ENCODE results near the gene PPP6R3. TPM values are rescaled to one million over a fixed set of nuclear protein-coding genes. Genes with fewer than 3 reads are reported as not detected.

PPP6R3 gene
- total and polyA plus RNA-seq, 2 experiments from 2014 or later = 41.9 to 118 TPM

DNA sequence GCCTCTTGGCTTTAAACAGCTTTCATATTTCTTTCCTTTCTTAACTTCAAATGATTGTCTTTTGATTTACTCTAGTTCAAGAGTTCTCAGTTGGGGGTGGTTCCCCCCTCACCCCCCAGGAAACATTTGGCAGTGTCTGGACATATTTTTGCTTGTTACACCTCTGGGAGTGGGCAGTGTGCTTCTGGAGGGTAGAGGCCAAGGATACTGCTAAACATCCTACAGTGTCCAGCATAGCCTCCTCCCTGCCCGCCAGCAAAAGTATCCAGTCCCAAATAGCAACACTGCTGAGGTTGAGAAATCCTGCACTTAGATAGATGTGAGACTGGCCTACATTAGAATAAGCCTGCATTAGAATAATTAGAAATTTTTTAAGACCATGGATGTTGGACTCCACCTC is 3.2 kb downstream of the PPP6R3 start:
- H3K9me3 ChIP-seq (ENCODE audit: low read depth) = no peaks in the 10 kb centered on the region
- no peaks in the 10 kb centered on the region for H3K36me3 ChIP-seq
- no peaks in the 10 kb centered on the region for H3K27me3 ChIP-seq
- H3K4me1 ChIP-seq (ENCODE audit: low read depth) = peaks cover 32% of the 10 kb centered on the region
- TF ChIP-seq, protein P1, sequence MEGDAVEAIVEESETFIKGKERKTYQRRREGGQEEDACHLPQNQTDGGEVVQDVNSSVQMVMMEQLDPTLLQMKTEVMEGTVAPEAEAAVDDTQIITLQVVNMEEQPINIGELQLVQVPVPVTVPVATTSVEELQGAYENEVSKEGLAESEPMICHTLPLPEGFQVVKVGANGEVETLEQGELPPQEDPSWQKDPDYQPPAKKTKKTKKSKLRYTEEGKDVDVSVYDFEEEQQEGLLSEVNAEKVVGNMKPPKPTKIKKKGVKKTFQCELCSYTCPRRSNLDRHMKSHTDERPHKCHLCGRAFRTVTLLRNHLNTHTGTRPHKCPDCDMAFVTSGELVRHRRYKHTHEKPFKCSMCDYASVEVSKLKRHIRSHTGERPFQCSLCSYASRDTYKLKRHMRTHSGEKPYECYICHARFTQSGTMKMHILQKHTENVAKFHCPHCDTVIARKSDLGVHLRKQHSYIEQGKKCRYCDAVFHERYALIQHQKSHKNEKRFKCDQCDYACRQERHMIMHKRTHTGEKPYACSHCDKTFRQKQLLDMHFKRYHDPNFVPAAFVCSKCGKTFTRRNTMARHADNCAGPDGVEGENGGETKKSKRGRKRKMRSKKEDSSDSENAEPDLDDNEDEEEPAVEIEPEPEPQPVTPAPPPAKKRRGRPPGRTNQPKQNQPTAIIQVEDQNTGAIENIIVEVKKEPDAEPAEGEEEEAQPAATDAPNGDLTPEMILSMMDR (IDR thresholded peaks at IDR 0.05; ENCODE audit: low read depth, low read length) = no peak
- no peak overlapping the region for H3K27ac ChIP-seq
- peak in 1 of 2 donors; percentile 25 for DNase-seq (ENCODE audit: low read depth in 1 of 2, low spot score in 1 of 2)
- H3K4me3 ChIP-seq = no peak overlapping the region

DNA sequence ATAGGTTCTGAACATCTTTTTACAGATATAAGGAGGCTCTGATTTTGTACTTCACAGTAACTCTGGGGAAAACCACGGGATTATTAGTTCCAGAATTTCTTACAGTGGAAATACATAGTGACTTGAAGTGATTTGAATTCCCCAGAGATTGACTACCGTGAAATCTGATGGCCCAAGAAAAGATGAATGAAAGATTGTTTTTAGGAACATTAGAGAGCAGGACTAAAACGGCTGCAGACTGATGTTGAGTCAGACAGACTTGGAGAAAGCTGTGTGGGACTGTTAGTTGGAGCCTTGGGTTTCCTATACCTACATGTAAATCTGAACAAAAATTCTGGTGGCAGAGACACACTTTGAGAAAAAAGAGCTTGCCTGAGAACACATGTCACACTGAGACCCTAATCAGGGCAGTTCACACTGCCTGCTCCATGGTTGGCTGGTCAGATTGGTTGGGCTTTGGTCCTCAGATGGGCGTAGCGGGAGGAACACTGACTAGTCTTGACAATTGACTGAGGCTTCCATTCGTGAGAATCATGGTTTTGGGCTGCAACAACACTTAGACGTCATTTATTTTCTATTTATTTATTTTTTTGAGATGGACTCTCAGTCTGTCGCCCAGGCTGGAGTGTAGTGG is 6.8 kb downstream of the PPP6R3 start:
- peaks cover 36% of the 10 kb centered on the region for H3K4me1 ChIP-seq (ENCODE audit: low read depth)
- no peak overlapping the region for H3K4me3 ChIP-seq
- H3K36me3 ChIP-seq = no peaks in the 10 kb centered on the region
- H3K9me3 ChIP-seq (ENCODE audit: low read depth) = no peaks in the 10 kb centered on the region
- TF ChIP-seq, protein P1 (IDR thresholded peaks at IDR 0.05; ENCODE audit: low read depth, low read length) = no peak
- no peaks in the 10 kb centered on the region for H3K27me3 ChIP-seq
- H3K27ac ChIP-seq = no peak overlapping the region
- no peak for DNase-seq (ENCODE audit: low read depth in 1 of 2, low spot score in 1 of 2)

DNA sequence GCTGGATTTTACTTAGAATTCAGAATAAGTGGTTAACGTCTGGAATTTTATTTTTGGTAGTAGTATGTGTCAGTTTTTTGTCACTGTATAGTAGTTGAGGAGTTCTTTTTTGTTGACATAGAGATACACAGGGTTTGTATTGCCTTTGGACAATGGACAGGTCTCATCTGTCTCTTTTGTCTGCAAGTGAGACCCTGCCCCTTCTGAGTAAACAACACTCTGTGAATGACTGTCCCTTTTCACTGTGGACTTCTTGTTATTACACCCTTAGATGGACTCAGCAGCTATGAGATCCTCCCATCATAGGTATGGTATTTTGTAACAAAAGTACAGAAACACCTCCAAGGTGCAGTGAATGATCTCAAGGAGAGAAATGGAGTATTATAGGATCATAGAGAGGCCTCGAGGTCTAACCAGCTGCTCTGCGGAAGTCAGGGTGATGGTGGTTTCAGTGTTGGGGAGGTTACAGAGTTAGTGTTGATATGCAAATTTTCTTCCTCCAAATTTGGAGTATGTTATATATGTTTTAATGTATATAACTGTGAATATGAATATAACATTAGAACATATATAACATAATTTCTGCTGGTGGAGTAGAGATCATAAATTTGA is 7.8 kb downstream of the PPP6R3 start:
- H3K4me1 ChIP-seq (ENCODE audit: low read depth) = peaks cover 26% of the 10 kb centered on the region
- H3K4me3 ChIP-seq = no peak overlapping the region
- no peaks in the 10 kb centered on the region for H3K9me3 ChIP-seq (ENCODE audit: low read depth)
- no peaks in the 10 kb centered on the region for H3K36me3 ChIP-seq
- peak overlapping the region; percentile 59 for H3K27ac ChIP-seq
- DNase-seq (ENCODE audit: low read depth in 1 of 2, low spot score in 1 of 2) = no peak
- H3K27me3 ChIP-seq = no peaks in the 10 kb centered on the region
- TF ChIP-seq, protein P1 (IDR thresholded peaks at IDR 0.05; ENCODE audit: low read depth, low read length) = no peak

DNA sequence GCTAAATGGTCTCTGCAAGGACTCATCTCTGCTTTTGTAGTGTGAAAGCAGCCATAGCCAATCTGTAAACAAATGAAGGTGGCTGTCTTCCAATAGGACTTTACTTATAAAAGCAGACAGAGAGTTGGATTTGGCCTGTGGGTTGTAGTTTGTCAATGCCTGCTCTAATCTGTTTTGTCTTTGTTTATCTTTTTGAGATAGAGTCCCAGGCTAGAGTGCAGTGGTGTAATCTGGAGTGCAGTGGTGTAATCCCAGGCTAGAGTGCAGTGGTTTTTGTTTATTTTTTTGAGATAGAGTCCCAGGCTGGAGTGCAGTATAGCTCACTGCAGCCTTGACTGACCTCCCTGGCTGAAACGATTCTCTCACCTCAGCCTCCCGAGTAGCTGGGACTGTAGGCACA is 8.6 kb downstream of the PPP6R3 start:
- DNase-seq (ENCODE audit: low read depth in 1 of 2, low spot score in 1 of 2) = peak in 1 of 2 donors; percentile 52
- Histone ChIP-seq H3K4me3 (no peak overlapping the region), H3K36me3 (no peaks in the 10 kb centered on the region), H3K9me3 (ENCODE audit: low read depth) (no peaks in the 10 kb centered on the region), H3K27ac (no peak overlapping the region), H3K27me3 (no peaks in the 10 kb centered on the region), H3K4me1 (ENCODE audit: low read depth) (peaks cover 25% of the 10 kb centered on the region)
- TF ChIP-seq, protein P1 (IDR thresholded peaks at IDR 0.05; ENCODE audit: low read depth, low read length) = no peak

DNA sequence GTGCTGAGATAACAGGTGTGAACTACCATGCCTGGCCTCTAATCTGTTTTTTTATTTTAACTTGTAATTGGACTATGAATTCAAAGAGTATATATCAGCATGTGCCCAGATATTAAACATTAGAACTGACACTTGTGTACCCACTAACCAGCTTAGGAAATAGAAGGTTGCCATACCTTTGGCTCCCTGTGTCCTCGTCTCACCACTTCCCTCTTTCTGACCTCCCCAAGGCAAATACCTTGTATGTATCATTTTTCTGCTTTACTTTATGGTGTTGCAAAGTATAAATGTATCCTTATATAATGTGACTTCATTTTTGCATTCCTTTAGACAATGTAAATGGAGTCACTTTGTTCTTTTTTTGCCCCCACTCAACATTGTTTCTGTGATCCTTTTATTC is 9.1 kb downstream of the PPP6R3 start:
- H3K27ac ChIP-seq = peak overlapping the region; percentile 26
- no peaks in the 10 kb centered on the region for H3K36me3 ChIP-seq
- DNase-seq (ENCODE audit: low read depth in 1 of 2, low spot score in 1 of 2) = no peak
- peaks cover 25% of the 10 kb centered on the region for H3K4me1 ChIP-seq (ENCODE audit: low read depth)
- TF ChIP-seq, protein P1 (IDR thresholded peaks at IDR 0.05; ENCODE audit: low read depth, low read length) = no peak
- H3K27me3 ChIP-seq = no peaks in the 10 kb centered on the region
- no peaks in the 10 kb centered on the region for H3K9me3 ChIP-seq (ENCODE audit: low read depth)
- no peak overlapping the region for H3K4me3 ChIP-seq

All from cardiac muscle cell (in vitro differentiated cells and primary cell).